ENCODE measurements around the gene TDP2.
"Not testable (repeated sequence)": the region's sequence is repeated elsewhere in the genome, so short reads cannot be mapped to it uniquely, and the experiment has no call there.

TDP2 gene

DNA sequence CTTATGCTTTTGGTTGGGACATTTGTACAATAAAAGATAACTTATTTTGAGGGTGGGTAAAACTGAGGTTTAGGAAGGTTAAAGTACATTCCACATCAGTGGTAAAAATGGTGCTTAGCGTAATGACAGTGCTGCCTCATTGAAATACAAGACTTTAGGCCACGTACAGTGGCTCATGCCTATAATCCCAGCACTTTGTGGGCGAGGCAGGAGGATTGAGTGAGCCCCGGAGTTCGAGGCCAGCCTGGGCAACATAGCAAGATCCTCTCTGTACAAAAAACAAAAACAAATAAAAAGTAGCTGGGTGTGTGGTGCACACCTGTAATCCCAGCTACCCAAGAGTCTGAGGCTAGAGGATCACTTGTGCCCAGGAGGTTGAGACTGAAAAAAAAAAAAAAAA lies 18.4 kb downstream of the TDP2 start:
- DNase-seq (ENCODE audit: low spot score), result no peak
- Mint-ChIP-seq H3K27me3 (ENCODE audit: low read depth) (peaks cover 19% of the 10 kb centered on the region), H3K27ac (no peak overlapping the region), H3K4me3 (no peak overlapping the region), H3K36me3 (ENCODE audit: low read depth) (peaks cover 15% of the 10 kb centered on the region), H3K9me3 (no peaks in the 10 kb centered on the region), H3K4me1 (ENCODE audit: low read depth) (peaks cover 10% of the 10 kb centered on the region)

DNA sequence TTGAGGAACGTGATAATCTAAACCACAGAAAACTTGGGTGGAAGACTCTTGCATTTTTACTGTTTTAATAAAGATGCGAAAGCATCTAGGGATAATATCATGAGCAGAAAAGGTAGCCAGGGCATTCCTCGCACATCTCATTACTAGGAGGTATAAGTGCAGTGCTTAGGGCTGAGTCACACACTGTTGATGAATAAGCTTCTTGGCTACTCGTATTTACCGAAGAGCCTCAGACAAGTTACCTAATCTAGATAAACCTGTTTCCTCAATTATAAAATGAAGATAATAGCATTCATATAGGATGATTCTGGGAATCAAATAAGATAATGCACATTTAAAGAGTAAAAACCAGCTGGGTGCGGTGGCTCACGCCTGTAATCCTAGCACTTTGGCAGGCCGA lies 19.9 kb downstream of the TDP2 start:
- H3K36me3 Mint-ChIP-seq (ENCODE audit: low read depth), result peaks cover 2% of the 10 kb centered on the region
- H3K4me1 Mint-ChIP-seq (ENCODE audit: low read depth), result peaks cover 10% of the 10 kb centered on the region
- peak overlapping the region; percentile 92 for H3K4me3 Mint-ChIP-seq
- no peak overlapping the region for H3K27ac Mint-ChIP-seq
- peaks cover 22% of the 10 kb centered on the region for H3K27me3 Mint-ChIP-seq (ENCODE audit: low read depth)
- no peak for DNase-seq (ENCODE audit: low spot score)
- H3K9me3 Mint-ChIP-seq, result no peaks in the 10 kb centered on the region

DNA sequence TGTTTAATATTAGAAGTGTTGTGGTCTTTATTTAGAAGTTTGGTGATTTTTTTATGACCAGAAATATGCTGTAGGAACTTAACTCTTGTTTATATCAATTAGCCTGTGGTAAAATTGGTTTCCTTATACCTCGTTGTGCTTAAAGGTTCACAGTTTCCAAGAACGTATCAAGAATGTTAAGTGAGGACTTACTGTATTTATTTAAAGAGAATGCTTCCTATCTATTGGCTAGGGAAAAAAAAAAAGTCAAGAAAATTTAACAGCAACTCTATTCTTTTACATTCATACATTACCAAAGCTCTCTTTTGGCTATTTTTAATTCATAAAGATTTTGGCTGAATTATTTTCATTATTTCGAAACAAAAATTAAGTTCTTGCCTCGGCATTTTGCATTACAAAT lies 22.3 kb downstream of the TDP2 start:
- Mint-ChIP-seq H3K4me1 (ENCODE audit: low read depth) (peaks cover 10% of the 10 kb centered on the region), H3K27ac (no peak overlapping the region), H3K4me3 (no peak overlapping the region), H3K36me3 (ENCODE audit: low read depth) (no peaks in the 10 kb centered on the region), H3K27me3 (ENCODE audit: low read depth) (peaks cover 39% of the 10 kb centered on the region), H3K9me3 (no peaks in the 10 kb centered on the region)
- no peak for DNase-seq (ENCODE audit: low spot score)

DNA sequence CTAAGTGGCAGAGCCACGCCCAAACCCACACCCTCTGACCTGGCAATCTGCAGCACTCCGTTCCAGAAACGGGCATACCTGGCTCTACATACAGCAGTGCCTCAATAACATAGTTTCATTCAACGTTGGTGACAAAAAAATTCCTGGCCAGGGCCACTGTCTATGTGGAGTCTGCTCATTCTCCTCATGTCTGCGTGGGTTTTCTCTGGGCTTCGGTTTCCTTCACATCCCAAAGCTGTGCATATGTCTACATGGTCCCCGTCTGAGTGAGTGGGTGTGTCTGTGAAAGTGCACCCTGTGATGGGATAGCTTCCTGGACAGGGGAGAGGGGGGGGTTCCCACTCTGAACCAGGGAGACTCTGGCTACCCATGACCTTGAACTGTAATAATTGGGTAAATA lies 22.8 kb downstream of the TDP2 start:
- no peaks in the 10 kb centered on the region for H3K36me3 Mint-ChIP-seq (ENCODE audit: low read depth)
- DNase-seq (ENCODE audit: low spot score), result no peak
- peaks cover 41% of the 10 kb centered on the region for H3K27me3 Mint-ChIP-seq (ENCODE audit: low read depth)
- peaks cover 4% of the 10 kb centered on the region for H3K9me3 Mint-ChIP-seq
- no peak overlapping the region for H3K27ac Mint-ChIP-seq
- H3K4me3 Mint-ChIP-seq, result no peak overlapping the region
- peaks cover 10% of the 10 kb centered on the region for H3K4me1 Mint-ChIP-seq (ENCODE audit: low read depth)

DNA sequence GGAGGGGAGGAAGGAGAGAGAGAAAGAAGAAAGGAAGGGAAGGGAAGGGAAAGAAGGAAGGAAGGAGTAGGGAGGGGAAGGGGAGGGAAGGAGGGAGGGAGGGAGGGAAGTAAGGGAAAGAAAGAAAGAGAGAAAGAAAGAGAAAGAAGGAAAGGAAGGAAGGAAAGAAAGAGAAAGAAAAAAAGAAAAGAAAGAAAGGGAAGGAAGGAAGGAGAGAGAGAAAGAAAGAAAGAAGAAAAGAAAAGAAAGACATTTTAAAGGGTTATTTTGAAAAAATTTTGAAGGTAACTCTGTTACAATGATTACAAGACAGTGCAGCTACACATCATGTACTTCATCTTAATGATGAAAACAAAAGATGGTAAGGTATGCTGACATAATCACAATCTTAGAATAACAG lies 24.6 kb downstream of the TDP2 start:
- H3K9me3 Mint-ChIP-seq, result peaks cover 5% of the 10 kb centered on the region
- peaks cover 46% of the 10 kb centered on the region for H3K27me3 Mint-ChIP-seq (ENCODE audit: low read depth)
- H3K4me1 Mint-ChIP-seq (ENCODE audit: low read depth), result peaks cover 13% of the 10 kb centered on the region

DNA sequence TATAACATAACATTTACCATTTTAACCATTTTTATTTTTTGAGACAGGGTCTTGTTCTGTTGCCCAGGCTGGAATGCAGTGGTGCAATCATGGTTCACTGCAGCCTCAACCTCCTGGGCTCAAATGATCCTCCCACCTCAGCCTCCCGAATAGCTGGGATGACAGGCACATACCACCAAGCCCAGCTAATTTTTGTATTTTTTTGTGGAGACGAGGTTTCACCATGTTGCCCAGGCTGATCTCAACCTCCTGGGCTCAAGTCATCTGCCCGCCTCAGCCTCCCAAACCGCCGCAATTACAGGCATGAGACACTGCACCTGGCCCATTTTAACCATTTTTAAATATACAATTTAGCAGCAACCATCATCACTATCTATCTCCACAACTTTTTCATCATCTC lies 26.1 kb downstream of the TDP2 start:
- not testable (repeated sequence) for DNase-seq (ENCODE audit: low spot score); H3K4me3 Mint-ChIP-seq; H3K27ac Mint-ChIP-seq; H3K9me3 Mint-ChIP-seq; H3K36me3 Mint-ChIP-seq (ENCODE audit: low read depth); H3K4me1 Mint-ChIP-seq (ENCODE audit: low read depth)
- H3K27me3 Mint-ChIP-seq (ENCODE audit: low read depth), result peaks cover 55% of the 10 kb centered on the region

More for the DNA sequence above, 24.6 kb downstream of the TDP2 start:
- Mint-ChIP-seq H3K36me3 (ENCODE audit: low read depth) (no peaks in the 10 kb centered on the region), H3K4me3 (no peak overlapping the region), H3K27ac (no peak overlapping the region)
- DNase-seq (ENCODE audit: low spot score), result no peak

DNA sequence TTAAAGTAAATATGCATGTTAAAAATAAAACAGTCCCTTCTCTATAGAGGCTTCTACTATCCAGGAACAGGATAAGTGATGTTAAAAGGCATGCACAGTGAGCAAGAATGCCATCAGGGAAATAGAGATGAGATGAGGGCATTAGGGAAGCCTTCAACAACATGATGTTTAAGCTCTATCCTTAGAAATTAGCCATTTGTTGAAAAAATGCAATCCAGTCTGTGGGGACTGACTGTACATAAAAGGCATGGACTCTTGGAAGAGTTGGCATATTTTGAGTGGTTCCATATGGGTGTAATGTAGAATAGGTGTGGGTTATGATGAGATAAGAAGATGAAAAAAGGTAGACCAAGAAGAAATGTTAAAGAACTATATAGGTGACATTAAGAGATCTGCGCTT lies 26.5 kb downstream of the TDP2 start:
- DNase-seq (ENCODE audit: low spot score), result no peak
- Mint-ChIP-seq H3K27me3 (ENCODE audit: low read depth) (peaks cover 54% of the 10 kb centered on the region), H3K4me3 (no peak overlapping the region), H3K27ac (no peak overlapping the region), H3K9me3 (peaks cover 5% of the 10 kb centered on the region), H3K4me1 (ENCODE audit: low read depth) (peaks cover 4% of the 10 kb centered on the region), H3K36me3 (ENCODE audit: low read depth) (no peaks in the 10 kb centered on the region)

DNA sequence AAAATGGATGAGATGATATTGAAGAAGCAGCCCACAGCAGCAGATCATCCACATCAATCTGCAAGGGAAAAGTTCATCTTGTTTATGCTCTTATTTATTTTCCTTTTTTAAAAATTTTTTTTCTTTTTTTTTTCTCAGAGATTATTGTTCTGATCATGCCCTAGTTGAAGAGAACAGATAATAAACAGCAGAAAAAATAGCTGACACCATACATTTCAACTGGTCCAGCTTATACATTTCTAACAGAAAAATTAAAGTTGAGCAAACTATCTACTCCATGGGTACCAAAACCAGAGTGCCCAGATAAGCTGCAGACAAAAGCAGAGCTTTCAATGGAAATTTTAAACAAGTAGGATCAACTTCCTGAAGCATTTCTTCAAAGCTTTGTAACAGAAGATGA lies 30.0 kb downstream of the TDP2 start:
- Mint-ChIP-seq H3K4me1 (ENCODE audit: low read depth) (peaks cover 3% of the 10 kb centered on the region), H3K4me3 (no peak overlapping the region), H3K27me3 (ENCODE audit: low read depth) (peaks cover 53% of the 10 kb centered on the region), H3K9me3 (peaks cover 5% of the 10 kb centered on the region), H3K27ac (no peak overlapping the region), H3K36me3 (ENCODE audit: low read depth) (no peaks in the 10 kb centered on the region)
- no peak for DNase-seq (ENCODE audit: low spot score)

DNA sequence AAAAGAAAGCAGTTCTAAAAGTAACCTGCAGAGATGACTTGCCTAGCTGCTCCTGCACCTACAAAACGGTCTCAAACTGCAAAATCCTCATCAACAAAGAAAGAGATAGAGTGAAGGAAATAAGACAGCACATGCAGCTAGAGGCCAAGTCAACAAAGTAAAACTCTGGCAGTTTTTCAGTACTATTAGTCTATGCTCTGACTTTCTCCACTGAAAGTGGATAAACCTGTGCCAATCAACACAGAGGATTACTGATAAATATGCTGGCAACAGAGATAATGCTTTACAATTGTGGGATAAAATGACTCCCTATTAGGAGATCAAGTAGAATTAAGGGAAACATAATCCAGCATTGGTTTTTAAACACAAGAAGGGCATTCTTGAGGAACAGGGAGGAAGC lies 34.1 kb downstream of the TDP2 start:
- no peak overlapping the region for H3K27ac Mint-ChIP-seq
- no peaks in the 10 kb centered on the region for H3K9me3 Mint-ChIP-seq
- no peak overlapping the region for H3K4me3 Mint-ChIP-seq
- H3K4me1 Mint-ChIP-seq (ENCODE audit: low read depth), result no peaks in the 10 kb centered on the region
- no peaks in the 10 kb centered on the region for H3K36me3 Mint-ChIP-seq (ENCODE audit: low read depth)
- H3K27me3 Mint-ChIP-seq (ENCODE audit: low read depth), result peaks cover 40% of the 10 kb centered on the region
- DNase-seq (ENCODE audit: low spot score), result no peak

DNA sequence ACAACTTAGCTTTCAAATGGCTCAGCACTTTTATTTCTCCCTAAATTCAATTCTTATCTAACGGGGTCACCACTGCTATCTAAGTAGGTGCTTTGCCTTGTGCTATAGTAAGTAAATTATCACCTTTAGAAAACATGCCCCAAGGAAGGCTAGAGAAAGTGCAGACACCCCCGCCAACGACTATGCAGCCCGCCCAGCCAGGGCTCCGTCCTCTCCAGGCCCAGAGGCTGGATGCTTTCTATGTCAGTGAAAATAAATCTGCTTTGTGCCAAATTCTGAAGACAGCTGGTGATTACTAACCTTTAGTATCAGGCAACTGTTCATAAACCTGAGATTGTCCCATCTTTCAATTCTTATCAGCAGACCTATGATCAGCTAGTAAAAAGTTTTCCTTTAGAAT lies 35.0 kb downstream of the TDP2 start:
- no peak overlapping the region for H3K27ac Mint-ChIP-seq
- no peak for DNase-seq (ENCODE audit: low spot score)
- H3K36me3 Mint-ChIP-seq (ENCODE audit: low read depth), result no peaks in the 10 kb centered on the region
- no peak overlapping the region for H3K4me3 Mint-ChIP-seq
- H3K9me3 Mint-ChIP-seq, result no peaks in the 10 kb centered on the region
- no peaks in the 10 kb centered on the region for H3K4me1 Mint-ChIP-seq (ENCODE audit: low read depth)
- H3K27me3 Mint-ChIP-seq (ENCODE audit: low read depth), result peaks cover 39% of the 10 kb centered on the region

DNA sequence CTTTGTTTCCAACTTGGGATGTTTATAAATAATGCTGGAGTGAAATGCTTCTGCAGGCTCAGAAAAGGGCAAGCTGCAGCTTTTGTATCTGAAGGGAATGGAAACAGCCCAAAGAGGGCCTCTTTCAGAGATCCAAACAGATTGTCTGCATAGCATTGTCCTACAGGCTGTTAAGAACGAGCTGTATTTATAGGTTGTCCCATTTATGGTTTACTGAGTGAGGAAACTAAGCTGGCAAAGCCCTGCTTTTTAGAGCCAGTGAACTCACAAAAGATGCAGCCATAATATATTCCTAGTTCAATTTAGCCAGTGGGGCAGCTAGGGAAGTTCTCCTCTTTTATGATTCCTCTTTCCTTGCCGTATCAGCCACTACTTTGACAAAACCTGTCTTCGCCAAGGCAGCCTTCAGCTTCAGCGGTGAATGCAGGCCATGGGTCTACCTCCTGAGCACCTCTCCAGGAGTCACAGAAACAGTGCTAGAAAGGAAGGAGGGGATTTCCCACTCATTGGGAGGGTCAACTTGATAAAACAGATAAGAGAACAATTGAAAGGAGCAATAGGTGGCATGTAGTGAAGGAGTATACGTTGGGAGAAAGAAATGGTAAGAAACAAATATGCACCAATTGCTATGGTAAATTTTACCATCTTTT lies 35.7 kb downstream of the TDP2 start:
- no peak overlapping the region for H3K27ac Mint-ChIP-seq
- no peaks in the 10 kb centered on the region for H3K4me1 Mint-ChIP-seq (ENCODE audit: low read depth)
- H3K36me3 Mint-ChIP-seq (ENCODE audit: low read depth), result no peaks in the 10 kb centered on the region
- H3K27me3 Mint-ChIP-seq (ENCODE audit: low read depth), result peaks cover 38% of the 10 kb centered on the region
- no peaks in the 10 kb centered on the region for H3K9me3 Mint-ChIP-seq
- H3K4me3 Mint-ChIP-seq, result no peak overlapping the region
- DNase-seq (ENCODE audit: low spot score), result no peak

DNA sequence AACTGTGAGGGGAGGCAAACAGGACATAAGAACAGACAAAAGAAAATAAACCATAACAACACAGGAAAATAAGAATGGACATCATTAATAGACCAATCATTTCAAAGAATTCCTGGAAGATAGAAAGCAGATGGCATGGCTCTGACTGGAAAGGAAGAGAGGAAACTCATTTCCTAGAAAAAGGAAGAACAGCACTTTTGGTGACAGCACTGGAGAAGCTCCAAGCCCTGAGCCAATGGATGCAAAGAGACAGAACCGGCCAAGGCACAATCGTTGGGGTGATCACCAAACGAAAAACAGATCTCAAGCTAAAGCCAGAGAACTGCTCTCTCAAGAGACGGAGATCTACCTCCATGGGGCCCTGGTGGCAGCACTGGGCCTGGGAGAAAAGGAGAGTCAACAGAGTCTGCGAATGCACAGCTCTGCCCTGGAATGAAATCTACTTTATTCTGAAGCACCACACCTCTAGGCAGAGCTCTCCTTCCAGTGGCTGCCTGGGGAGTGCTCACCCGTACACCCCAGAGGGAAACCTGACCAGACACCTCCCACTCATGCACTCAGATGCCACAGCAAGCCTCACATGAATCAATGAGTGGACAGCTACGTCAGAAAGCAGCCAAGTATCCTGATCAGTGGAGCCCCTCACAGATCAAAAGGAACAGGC lies 44.9 kb downstream of the TDP2 start:
- H3K27me3 Mint-ChIP-seq (ENCODE audit: low read depth), result peaks cover 5% of the 10 kb centered on the region
- peaks cover 2% of the 10 kb centered on the region for H3K4me1 Mint-ChIP-seq (ENCODE audit: low read depth)
- DNase-seq (ENCODE audit: low spot score), result no peak
- H3K27ac Mint-ChIP-seq, result no peak overlapping the region
- H3K4me3 Mint-ChIP-seq, result no peak overlapping the region
- H3K36me3 Mint-ChIP-seq (ENCODE audit: low read depth), result no peaks in the 10 kb centered on the region
- no peaks in the 10 kb centered on the region for H3K9me3 Mint-ChIP-seq

DNA sequence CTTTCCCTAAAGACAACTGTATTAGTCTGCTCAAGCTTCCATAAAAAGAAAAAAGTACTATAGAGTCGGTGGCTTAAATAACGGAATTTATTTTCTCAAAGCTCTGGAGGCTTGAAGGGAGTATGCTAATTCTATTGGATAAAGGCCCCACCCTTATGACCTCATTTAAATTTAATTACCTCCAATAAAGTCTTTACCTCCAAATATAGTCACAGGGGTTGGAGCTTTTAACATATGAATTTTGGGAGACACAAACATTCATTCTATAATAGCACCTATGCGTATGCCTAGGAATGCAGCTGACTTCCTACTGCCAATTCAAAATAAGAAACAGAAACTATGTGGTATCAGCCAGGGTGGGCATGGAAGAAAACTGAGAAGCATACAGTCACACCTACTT lies 46.1 kb downstream of the TDP2 start:
- Mint-ChIP-seq H3K36me3 (ENCODE audit: low read depth) (no peaks in the 10 kb centered on the region), H3K4me1 (ENCODE audit: low read depth) (peaks cover 2% of the 10 kb centered on the region)
- DNase-seq (ENCODE audit: low spot score), result no peak

DNA sequence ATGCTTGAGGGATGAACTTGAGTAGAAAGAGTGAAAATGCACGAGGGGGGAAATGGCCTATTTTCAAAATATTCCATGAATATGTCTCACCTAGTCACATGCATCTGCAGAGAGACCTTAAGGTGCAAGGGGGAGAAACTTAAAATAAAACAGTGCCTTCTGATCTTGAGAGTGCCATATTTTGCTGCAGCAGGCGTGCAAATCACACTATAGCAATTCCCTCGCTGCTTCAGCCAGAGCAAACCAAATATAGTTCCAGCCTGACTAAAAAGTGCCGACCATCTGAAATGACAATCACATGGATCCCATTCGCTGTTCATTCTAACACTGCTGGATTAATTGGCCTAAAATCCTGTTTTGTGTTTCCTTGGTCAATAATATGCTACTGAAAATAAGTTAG lies 47.0 kb downstream of the TDP2 start:
- Mint-ChIP-seq H3K4me3 (no peak overlapping the region), H3K36me3 (ENCODE audit: low read depth) (no peaks in the 10 kb centered on the region), H3K27me3 (ENCODE audit: low read depth) (no peaks in the 10 kb centered on the region), H3K9me3 (no peaks in the 10 kb centered on the region), H3K27ac (no peak overlapping the region), H3K4me1 (ENCODE audit: low read depth) (peaks cover 2% of the 10 kb centered on the region)
- no peak for DNase-seq (ENCODE audit: low spot score)

More for the DNA sequence above, 46.1 kb downstream of the TDP2 start:
- Mint-ChIP-seq H3K27ac (no peak overlapping the region), H3K27me3 (ENCODE audit: low read depth) (no peaks in the 10 kb centered on the region), H3K9me3 (no peaks in the 10 kb centered on the region), H3K4me3 (no peak overlapping the region)

DNA sequence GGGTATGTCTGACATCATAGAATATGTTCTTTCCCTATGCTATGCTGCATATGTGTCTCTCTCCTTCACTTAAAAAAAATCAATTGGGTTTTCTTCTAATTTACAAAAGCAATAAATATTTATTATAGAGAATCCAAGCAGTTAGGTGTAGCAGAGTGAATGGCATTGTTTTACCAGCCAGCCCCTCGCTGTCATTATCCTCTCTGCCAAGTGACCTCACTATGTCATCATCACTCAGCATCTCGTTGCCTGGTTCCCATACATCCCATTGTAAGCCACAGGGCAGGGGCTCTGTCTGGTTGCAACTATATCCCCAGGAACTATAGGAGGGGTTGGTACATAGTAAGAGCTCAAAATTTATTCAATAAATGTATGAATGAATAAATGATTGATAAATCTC lies 52.1 kb downstream of the TDP2 start:
- Mint-ChIP-seq H3K4me3 (no peak overlapping the region), H3K4me1 (ENCODE audit: low read depth) (no peaks in the 10 kb centered on the region), H3K27ac (no peak overlapping the region), H3K27me3 (ENCODE audit: low read depth) (peaks cover 10% of the 10 kb centered on the region), H3K9me3 (no peaks in the 10 kb centered on the region), H3K36me3 (ENCODE audit: low read depth) (no peaks in the 10 kb centered on the region)
- DNase-seq (ENCODE audit: low spot score), result no peak
